HepG2 (cell line): ENCODE results near the gene AOX1. TPM values are rescaled to one million over a fixed set of nuclear protein-coding genes. Genes with fewer than 3 reads are reported as not detected.

Experiments used
- ATAC-seq: fragments of 200-7000 bp; cut with Tn5 transposase; 3 replicates; pipeline ENCODE4 v1.9.1; 2020; ENCODE audit warnings: mild to moderate bottlenecking, moderate library complexity
- BruUV-seq: library from RNA; stranded (reverse); fragments of 400-500 nt; replicated peaks from 2 replicates; lab custom pipeline; 2021; lab: Mats Ljungman, UMichigan
- CTCF ChIA-PET: fragments of 300-600 bp; formaldehyde crosslinking; extraction: SDS; loops from one replicate; lab custom pipeline; 2021; ENCODE audit warnings: low total read pairs, inconsistent platforms, low intra/inter-chr PET ratio; lab: Yijun Ruan, JAX
- POLR2A ChIA-PET: fragments of 350-600 bp; sonication (Branson Sonifier 250); formaldehyde crosslinking; loops from one replicate; lab custom pipeline; 2020; ENCODE audit warnings: antibody characterized with exemption, inconsistent platforms; lab: Yijun Ruan, JAX
- DNase-seq: peaks from one replicate; pipeline ENCODE4 v3.0.0-alpha.2; 2015; ENCODE audit warnings: low spot score
- FAIRE-seq: peaks from 3 replicates; lab custom pipeline; 2011; peaks lifted over from hg19 to GRCh38; lab: Jason Lieb, UNC
- H2AFZ ChIP-seq: one replicate; pipeline ENCODE4 v1.6.1; 2011; ENCODE audit warnings: low read length, inconsistent platforms
- H3K27ac ChIP-seq: fragments of 300-600 bp; 3 replicates; pipeline ENCODE4 v1.8.0; 2011; ENCODE audit warnings: mixed run types, mild to moderate bottlenecking, mixed read lengths, low read length, inconsistent platforms; ENCODE audit not compliant: insufficient read depth; ENCODE audit errors: extremely low read length
- H3K27me3 ChIP-seq, 2 experiments: fragments of 200-600 bp in 1 of 2; 2 replicates in 1 of 2; 3 replicates in 1 of 2; pipeline versions ENCODE4 v1.6.0 to v1.8.0; 2011; ENCODE audit warnings: low read length in 2 of 2, mild to moderate bottlenecking in 2 of 2, moderate library complexity in 2 of 2, inconsistent platforms in 1 of 2; ENCODE audit not compliant: insufficient read depth in 2 of 2, control insufficient read depth in 1 of 2
- H3K36me3 ChIP-seq, 2 experiments: fragments of 200-600 bp in 1 of 2; replicated peaks in 1 of 2; 2 replicates in 1 of 2; 3 replicates in 1 of 2; pipeline versions ENCODE4 v1.5.1 to v1.8.0; 2011; ENCODE audit warnings: low read length in 2 of 2, inconsistent platforms in 1 of 2; ENCODE audit not compliant: insufficient read depth in 2 of 2, control insufficient read depth in 1 of 2
- H3K4me1 ChIP-seq: 2 replicates; pipeline ENCODE4 v1.5.1; 2012; ENCODE audit warnings: low read length, inconsistent platforms; ENCODE audit not compliant: insufficient read depth
- H3K4me2 ChIP-seq: 2 replicates; pipeline ENCODE4 v1.6.0; 2011; ENCODE audit warnings: low read depth, low read length, inconsistent platforms
- H3K4me3 ChIP-seq, 3 experiments: fragments of 200-600 bp in 1 of 3; sonication (generic), shearing (Covaris generic) in 1 of 3; replicated peaks in 1 of 3; 2 replicates each; pipeline ENCODE4 v1.5.1; 2011 to 2016; ENCODE audit warnings: low read length in 3 of 3, inconsistent platforms in 2 of 3, low read depth in 2 of 3, mild to moderate bottlenecking in 2 of 3, control low read depth in 1 of 3, mixed read lengths in 1 of 3; ENCODE audit not compliant: insufficient read depth in 1 of 3
- H3K79me2 ChIP-seq: one replicate; pipeline ENCODE4 v1.6.1; 2011; ENCODE audit warnings: low read length, inconsistent platforms; ENCODE audit not compliant: insufficient read depth
- H3K9ac ChIP-seq: 2 replicates; pipeline ENCODE4 v1.6.0; 2011; ENCODE audit warnings: mild to moderate bottlenecking, low read depth, low read length, inconsistent platforms; ENCODE audit not compliant: insufficient read depth
- H3K9me3 ChIP-seq: 2 replicates; pipeline ENCODE4 v1.5.1; 2012; ENCODE audit warnings: mild to moderate bottlenecking, low read length
- H4K20me1 ChIP-seq: 2 replicates; pipeline ENCODE4 v1.6.0; 2011; ENCODE audit warnings: inconsistent platforms, mild to moderate bottlenecking, low read length, moderate library complexity; ENCODE audit not compliant: insufficient read depth
- ATF4 ChIP-seq, 2 experiments: fragments of 450-650 bp in 1 of 2; sonication (generic) in 1 of 2; formaldehyde crosslinking; IDR thresholded peaks; 2 replicates each; pipeline versions ENCODE4 v1.5.0 to v1.8.0; 2020 to 2022; ENCODE audit warnings: mild to moderate bottlenecking in 1 of 2, missing genetic modification reagents in 1 of 2
- ATF7 ChIP-seq, 2 experiments: fragments of 450-650 bp in 1 of 2; sonication (generic) in 1 of 2; formaldehyde crosslinking in 1 of 2; IDR thresholded peaks; 2 replicates each; pipeline versions ENCODE4 v1.4.0 to v1.6.1; 2016 to 2020; ENCODE audit warnings: antibody characterized with exemption in 1 of 2, mild to moderate bottlenecking in 1 of 2, missing genetic modification reagents in 1 of 2
- CEBPB ChIP-seq: IDR thresholded peaks from 2 replicates; pipeline ENCODE4 v1.6.1; 2011; ENCODE audit warnings: low read depth, low read length, improper control_type of control experiment, borderline replicate concordance
- WGBS: methylation state at CpG from one replicate; pipeline ENCODE4 v1.1.6; 2017; ENCODE audit warnings: low lambda C conversion rate; 5-methylcytosine and 5-hydroxymethylcytosine counted together
- in situ Hi-C: cut with HindIII; loops from 2 replicates; pipeline ENCODE4 v1.10.0; 2017; ENCODE audit warnings: low pct_unique_long_range_greater_than_20kb; ENCODE audit not compliant: extremely low pct_ligation_motif_present
- intact Hi-C: fragments of 100-400 bp; cut with micrococcal nuclease; formaldehyde crosslinking; loops from one replicate; pipeline ENCODE4 v1.10.0; 2022; ENCODE audit not compliant: unreplicated experiment
- polyA plus RNA-seq, 8 experiments: library from polyadenylated mRNA; depleted of rRNA in 3 of 8; stranded (reverse) in 7 of 8; unstranded in 1 of 8; fragments of >200 nt; fragmentation: Illumina TruSeq in 4 of 8; extraction: Trizol in 4 of 8; gene quantifications; 2 replicates each; pipeline versions ENCODE4 v1.2.1 to v1.2.3, GENCODE V29; 2011 to 2016; ENCODE audit warnings: low read depth in 4 of 8, missing spikeins in 1 of 8, mixed read lengths in 1 of 8; ENCODE audit not compliant: insufficient read depth in 1 of 8
- total RNA-seq, 5 experiments: library from RNA; depleted of rRNA; stranded (reverse); fragments of >200 nt; fragmentation: Illumina TruSeq; extraction: Trizol; gene quantifications; 2 replicates each; pipeline ENCODE4 v1.2.3, GENCODE V29; 2016; ENCODE audit warnings: low read depth in 1 of 5
- TF ChIP-seq, protein P1 (sequence below): sonication (generic); formaldehyde crosslinking; conservative IDR thresholded peaks from 2 replicates; pipeline ENCODE4 v1.8.0; 2022; ENCODE audit warnings: missing genetic modification reagents

AOX1 gene
- total and polyA plus RNA-seq, 2 of the 13 experiments (the other 11 are each of a cell fraction or from before 2014, with no cell fraction given) = 9.2 to 18.0 TPM

GRCh38 chr2:200702044-200702443 lies 116.2 kb downstream of the AOX1 start:
- WGBS = 51% methylated on average over 1 of the region's 1 CpG
- 0 out of 4 replicates have a peak, but pooled peaks of 1 of the 2 experiments have one; percentile 25 for TF ChIP-seq ATF4 (CRISPR knock-in tag; IDR thresholded peaks at IDR 0.05)
- TF ChIP-seq ATF7 (IDR thresholded peaks at IDR 0.05) = 0 out of 2 replicates have a peak, but pooled peaks have one; percentile 54
- TF ChIP-seq ATF7 (CRISPR knock-in tag; IDR thresholded peaks at IDR 0.05) = no peak
- TF ChIP-seq, protein P1, sequence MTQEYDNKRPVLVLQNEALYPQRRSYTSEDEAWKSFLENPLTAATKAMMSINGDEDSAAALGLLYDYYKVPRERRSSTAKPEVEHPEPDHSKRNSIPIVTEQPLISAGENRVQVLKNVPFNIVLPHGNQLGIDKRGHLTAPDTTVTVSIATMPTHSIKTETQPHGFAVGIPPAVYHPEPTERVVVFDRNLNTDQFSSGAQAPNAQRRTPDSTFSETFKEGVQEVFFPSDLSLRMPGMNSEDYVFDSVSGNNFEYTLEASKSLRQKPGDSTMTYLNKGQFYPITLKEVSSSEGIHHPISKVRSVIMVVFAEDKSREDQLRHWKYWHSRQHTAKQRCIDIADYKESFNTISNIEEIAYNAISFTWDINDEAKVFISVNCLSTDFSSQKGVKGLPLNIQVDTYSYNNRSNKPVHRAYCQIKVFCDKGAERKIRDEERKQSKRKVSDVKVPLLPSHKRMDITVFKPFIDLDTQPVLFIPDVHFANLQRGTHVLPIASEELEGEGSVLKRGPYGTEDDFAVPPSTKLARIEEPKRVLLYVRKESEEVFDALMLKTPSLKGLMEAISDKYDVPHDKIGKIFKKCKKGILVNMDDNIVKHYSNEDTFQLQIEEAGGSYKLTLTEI = no peak
- TF ChIP-seq CEBPB = peak; percentile 47; the same call in 1 of the 2 replicates
- TF ChIP-seq, all 625 proteins: peak for 3
- DNase-seq (no peak), FAIRE-seq (no peak), ATAC-seq (no peak)
- Histone ChIP-seq H4K20me1 (no peaks in the 10 kb centered on the region), H3K79me2 (no peaks in the 10 kb centered on the region), H2AFZ (no peak overlapping the region), H3K9ac (no peak overlapping the region), H3K9me3 (no peaks in the 10 kb centered on the region), H3K36me3 (no peaks in the 10 kb centered on the region), H3K4me1 (peaks cover 27% of the 10 kb centered on the region), H3K4me3 (no peak overlapping the region), H3K27ac (peak overlapping the region; percentile 11), H3K27me3 (no peaks in the 10 kb centered on the region), H3K4me2 (no peak overlapping the region)
- intact Hi-C loops (loop anchor here (5.0 kb wide), 1 partner anchor 35 kb away; no protein-coding TSS in a partner anchor), in situ Hi-C loops (loop anchor here (10.0 kb wide), 1 partner anchor 217 kb away; no protein-coding TSS in a partner anchor)
- no TSS peak for BruUV-seq
- POLR2A ChIA-PET = no interaction called here
- CTCF ChIA-PET = interaction anchor here (1.4 to 2.2 kb wide), 7 partner anchors 34 to 728 kb away, joined by 3 to 43 read pairs (median 6); partner anchors contain the start of gene AOX1
